IMR-90 (cell line): ENCODE data around the gene HOMER3. TPM values are rescaled to one million over a fixed set of nuclear protein-coding genes. Genes with fewer than 3 reads are reported as not detected.

Experiments
- ATAC-seq: fragments of 200-7000 bp; cut with Tn5 transposase; 2 replicates; pipeline ENCODE4 v1.9.1; 2020; ENCODE audit warnings: low read depth, mild to moderate bottlenecking, moderate library complexity
- BruUV-seq: library from RNA; stranded (reverse); fragments of 400-500 nt; replicated peaks from 2 replicates; lab custom pipeline; 2021; lab: Mats Ljungman, UMichigan
- CTCF ChIA-PET: fragments of 300-600 bp; formaldehyde crosslinking; extraction: SDS; loops from one replicate; lab custom pipeline; 2021; ENCODE audit warnings: antibody characterized with exemption; lab: Yijun Ruan, JAX
- POLR2A ChIA-PET: fragments of 300-600 bp; sonication (Branson Sonifier 250); formaldehyde crosslinking; loops from one replicate; lab custom pipeline; 2022; ENCODE audit warnings: antibody characterized with exemption; ENCODE audit not compliant: unreplicated experiment; lab: Charles Lee
- DNase-seq: peaks from one replicate; pipeline ENCODE4 v3.0.0; 2013
- H2AFZ ChIP-seq: replicated peaks from 2 replicates; pipeline ENCODE3; 2013; ENCODE audit warnings: low read length, mild to moderate bottlenecking; ENCODE audit not compliant: poor library complexity
- H2AK5ac ChIP-seq: 2 replicates; pipeline ENCODE4 v1.6.1; 2013; ENCODE audit warnings: low read depth, low read length, inconsistent platforms
- H2AK9ac ChIP-seq: replicated peaks from 2 replicates; pipeline ENCODE3; 2013; ENCODE audit warnings: mild to moderate bottlenecking, low read depth, low read length, moderate library complexity; ENCODE audit not compliant: poor library complexity
- H2BK120ac ChIP-seq: 2 replicates; pipeline ENCODE4 v1.6.1; 2013; ENCODE audit warnings: low read depth, low read length, inconsistent platforms
- H2BK15ac ChIP-seq: 3 replicates; pipeline ENCODE4 v1.6.1; 2013; ENCODE audit warnings: low read depth, low read length, inconsistent platforms
- H2BK20ac ChIP-seq: 2 replicates; pipeline ENCODE4 v1.6.1; 2013; ENCODE audit warnings: low read depth, mild to moderate bottlenecking, inconsistent platforms, low read length, moderate library complexity
- H2BK5ac ChIP-seq: 2 replicates; pipeline ENCODE4 v1.6.1; 2013; ENCODE audit warnings: mild to moderate bottlenecking, low read depth, low read length, inconsistent platforms; ENCODE audit not compliant: poor library complexity, severe bottlenecking
- H3K14ac ChIP-seq: replicated peaks from 2 replicates; pipeline ENCODE4 v1.6.1; 2013; ENCODE audit warnings: low read depth, low read length, inconsistent platforms
- H3K18ac ChIP-seq: 2 replicates; pipeline ENCODE4 v1.6.1; 2013; ENCODE audit warnings: low read depth, low read length, control low read depth
- H3K23ac ChIP-seq: 2 replicates; pipeline ENCODE4 v1.6.1; 2013; ENCODE audit warnings: low read depth, low read length, inconsistent platforms
- H3K27ac ChIP-seq: 2 replicates; pipeline ENCODE4 v1.5.1; 2013; ENCODE audit warnings: mild to moderate bottlenecking, control low read depth, low read length; ENCODE audit not compliant: insufficient read depth
- H3K27me3 ChIP-seq: 2 replicates; pipeline ENCODE4 v1.6.1; 2013; ENCODE audit warnings: low read length; ENCODE audit not compliant: control insufficient read depth, insufficient read depth
- H3K36me3 ChIP-seq: 2 replicates; pipeline ENCODE4 v1.6.1; 2013; ENCODE audit warnings: low read length, mixed read lengths; ENCODE audit not compliant: control insufficient read depth, insufficient read depth
- H3K4ac ChIP-seq: 2 replicates; pipeline ENCODE4 v1.6.1; 2013; ENCODE audit warnings: low read depth, low read length, inconsistent platforms
- H3K4me1 ChIP-seq: 2 replicates; pipeline ENCODE4 v1.6.1; 2013; ENCODE audit warnings: low read length, mixed read lengths; ENCODE audit not compliant: control insufficient read depth, insufficient read depth
- H3K4me2 ChIP-seq: 2 replicates; pipeline ENCODE4 v1.6.1; 2013; ENCODE audit warnings: low read depth, mild to moderate bottlenecking, control low read depth, low read length, moderate library complexity
- H3K4me3 ChIP-seq: 2 replicates; pipeline ENCODE4 v1.5.1; 2013; ENCODE audit warnings: low read depth, mild to moderate bottlenecking, control low read depth, low read length, moderate library complexity; ENCODE audit not compliant: insufficient read depth
- H3K56ac ChIP-seq: 2 replicates; pipeline ENCODE4 v1.6.1; 2013; ENCODE audit warnings: low read length, inconsistent platforms; ENCODE audit not compliant: insufficient read depth; ENCODE audit errors: extremely low read depth
- H3K79me1 ChIP-seq, 2 experiments: 2 replicates each; pipeline ENCODE4 v1.6.1; 2013; ENCODE audit warnings: low read length in 2 of 2, inconsistent platforms in 1 of 2, low read depth in 1 of 2
- H3K9ac ChIP-seq: 2 replicates; pipeline ENCODE4 v1.6.1; 2013; ENCODE audit warnings: low read depth, low read length, control low read depth
- H3K9me1 ChIP-seq: 2 replicates; pipeline ENCODE4 v1.6.1; 2013; ENCODE audit warnings: low read length, inconsistent platforms; ENCODE audit not compliant: insufficient read depth
- H3K9me3 ChIP-seq: 2 replicates; pipeline ENCODE4 v1.6.1; 2013; ENCODE audit warnings: low read length; ENCODE audit not compliant: control insufficient read depth, insufficient read depth
- H4K20me1 ChIP-seq: 2 replicates; pipeline ENCODE4 v1.6.1; 2013; ENCODE audit warnings: low read length, inconsistent platforms; ENCODE audit not compliant: insufficient read depth
- H4K5ac ChIP-seq: 2 replicates; pipeline ENCODE4 v1.6.1; 2013; ENCODE audit warnings: mild to moderate bottlenecking, low read depth, low read length, control low read depth
- H4K8ac ChIP-seq, 2 experiments: 2 replicates each; pipeline ENCODE4 v1.6.1; 2013; ENCODE audit warnings: low read depth in 2 of 2, low read length in 2 of 2, control low read depth in 1 of 2, inconsistent platforms in 1 of 2
- H4K91ac ChIP-seq: 2 replicates; pipeline ENCODE4 v1.6.1; 2013; ENCODE audit warnings: low read depth, low read length, inconsistent platforms; ENCODE audit not compliant: insufficient read depth
- CEBPB ChIP-seq: IDR thresholded peaks from 2 replicates; pipeline ENCODE4 v1.6.1; 2012; ENCODE audit warnings: low read depth, low read length, improper control_type of control experiment
- CHD1 ChIP-seq: IDR thresholded peaks from 2 replicates; pipeline ENCODE4 v1.6.1; 2012; ENCODE audit warnings: low read depth, low read length, improper control_type of control experiment
- CTCF ChIP-seq: conservative IDR thresholded peaks from 2 replicates; pipeline ENCODE4 v1.5.1; 2012; ENCODE audit warnings: mild to moderate bottlenecking, low read depth, low read length, improper control_type of control experiment
- FOS ChIP-seq: fragments of 150-350 bp; IDR thresholded peaks from 2 replicates; pipeline ENCODE4 v1.6.1; 2016; ENCODE audit warnings: low read depth, low read length
- MAZ ChIP-seq: IDR thresholded peaks from 2 replicates; pipeline ENCODE4 v1.6.1; 2012; ENCODE audit warnings: low read depth, mild to moderate bottlenecking, low read length, improper control_type of control experiment, moderate library complexity, borderline replicate concordance
- POLR2A ChIP-seq: IDR thresholded peaks from 2 replicates; pipeline ENCODE4 v1.6.1; 2012; ENCODE audit warnings: mild to moderate bottlenecking, low read depth, low read length
- RAD21 ChIP-seq: IDR thresholded peaks from 2 replicates; pipeline ENCODE4 v1.6.1; 2012; ENCODE audit warnings: low read length, improper control_type of control experiment
- RCOR1 ChIP-seq: IDR thresholded peaks from 2 replicates; pipeline ENCODE4 v1.6.1; 2012; ENCODE audit warnings: mild to moderate bottlenecking, low read length, improper control_type of control experiment; ENCODE audit not compliant: insufficient replicate concordance
- RFX5 ChIP-seq: IDR thresholded peaks from 2 replicates; pipeline ENCODE4 v1.8.0; 2012; ENCODE audit warnings: low read depth, mild to moderate bottlenecking, low read length, moderate library complexity
- WGBS, 2 experiments: methylation state at CpG; one replicate each; pipeline versions ENCODE4 v1.1.5 to v1.1.7; 2013; ENCODE audit warnings: missing lambda C conversion rate in 2 of 2; ENCODE audit not compliant: insufficient read length in 1 of 2; ENCODE audit errors: extremely low coverage in 2 of 2; 5-methylcytosine and 5-hydroxymethylcytosine counted together
- dilution Hi-C: fragments of 300-500 bp; cut with HindIII; formaldehyde crosslinking; loops from one replicate; pipeline ENCODE4 v1.14.3; 2018; ENCODE audit warnings: low sequenced_read_pairs; ENCODE audit not compliant: unreplicated experiment
- in situ Hi-C: fragments of 300-500 bp; cut with MboI; formaldehyde crosslinking; loops from 3 replicates; pipeline ENCODE4 v1.14.3; 2019; ENCODE audit warnings: low sequenced_read_pairs, inconsistent platforms, mixed read lengths
- intact Hi-C: fragments of 100-400 bp; cut with micrococcal nuclease; formaldehyde crosslinking; loops from 2 replicates; pipeline ENCODE4 v1.10.0; 2022
- polyA plus RNA-seq, 3 experiments: library from polyadenylated mRNA; depleted of rRNA; stranded (reverse); fragments of >200 nt; gene quantifications; 2 replicates each; pipeline ENCODE4 v1.2.3, GENCODE V29; 2012; ENCODE audit warnings: low replicate concordance in 1 of 3
- total RNA-seq: library from RNA; depleted of rRNA; stranded (reverse); fragments of >200 nt; gene quantifications from 2 replicates; pipeline ENCODE4 v1.2.3, GENCODE V29; 2012
- TF ChIP-seq, protein P1 (sequence below): fragments of 150-350 bp; IDR thresholded peaks from 2 replicates; pipeline ENCODE4 v1.6.1; 2017; ENCODE audit warnings: mild to moderate bottlenecking, antibody characterized with exemption, low read length, low read depth

HOMER3 gene
- total and polyA plus RNA-seq, 2 of the 4 experiments (the other 2 are of a cell fraction): 53.4 to 77.0 TPM

GRCh38 chr19:18933297-18933696, 7.7 kb downstream of the HOMER3 start:
- CTCF ChIA-PET: no interaction called here
- TF ChIP-seq FOS (no peak), RAD21 (no peak), POLR2A (no peak), CTCF (no peak), CHD1 (no peak), RFX5 (no peak), MAZ (no peak), CEBPB (no peak), RCOR1 (no peak)
- TF ChIP-seq, protein P1, sequence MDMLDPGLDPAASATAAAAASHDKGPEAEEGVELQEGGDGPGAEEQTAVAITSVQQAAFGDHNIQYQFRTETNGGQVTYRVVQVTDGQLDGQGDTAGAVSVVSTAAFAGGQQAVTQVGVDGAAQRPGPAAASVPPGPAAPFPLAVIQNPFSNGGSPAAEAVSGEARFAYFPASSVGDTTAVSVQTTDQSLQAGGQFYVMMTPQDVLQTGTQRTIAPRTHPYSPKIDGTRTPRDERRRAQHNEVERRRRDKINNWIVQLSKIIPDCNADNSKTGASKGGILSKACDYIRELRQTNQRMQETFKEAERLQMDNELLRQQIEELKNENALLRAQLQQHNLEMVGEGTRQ: no peak
- H2AK9ac ChIP-seq: no peak overlapping the region
- peaks cover 15 to 33% of the 10 kb centered on the region in 2 experiments for H3K79me1 ChIP-seq
- no TSS peak for BruUV-seq
- no peak overlapping the region for H4K5ac ChIP-seq
- H2AFZ ChIP-seq: no peak overlapping the region
- H3K4me3 ChIP-seq: no peak overlapping the region
- H2BK120ac ChIP-seq: no peak overlapping the region
- H3K4ac ChIP-seq: no peak overlapping the region
- H3K18ac ChIP-seq: no peak overlapping the region
- no peak overlapping the region for H2AK5ac ChIP-seq
- dilution Hi-C loops: no loop called here
- peaks cover 4% of the 10 kb centered on the region; the same call in 1 of the 2 replicates for H3K9me1 ChIP-seq
- no peak overlapping the region for H4K8ac ChIP-seq
- H3K27ac ChIP-seq: no peak overlapping the region
- DNase-seq (no peak), ATAC-seq (no peak)
- 85% methylated on average over 4 of the region's 13 CpGs; no CpG with 5 or more reads in 1 of the 2 experiments for WGBS, 2 experiments
- H2BK15ac ChIP-seq: no peak overlapping the region
- no peak overlapping the region for H2BK5ac ChIP-seq
- H3K4me2 ChIP-seq: no peak overlapping the region
- peaks cover 25% of the 10 kb centered on the region for H4K20me1 ChIP-seq
- in situ Hi-C loops: no loop called here
- no peak overlapping the region for H3K9ac ChIP-seq
- no peaks in the 10 kb centered on the region for H3K9me3 ChIP-seq
- intact Hi-C loops: no loop called here
- no peak overlapping the region for H3K23ac ChIP-seq
- no peak overlapping the region for H2BK20ac ChIP-seq
- no peaks in the 10 kb centered on the region for H3K27me3 ChIP-seq
- no peaks in the 10 kb centered on the region for H3K4me1 ChIP-seq
- H3K56ac ChIP-seq: no peak overlapping the region
- POLR2A ChIA-PET: no interaction called here
- no peak overlapping the region for H4K91ac ChIP-seq
- no peak overlapping the region for H3K14ac ChIP-seq
- H3K36me3 ChIP-seq: peaks cover 59% of the 10 kb centered on the region
